Activated CD8-positive, alpha-beta memory T cell treated with anti-CD3 and anti-CD28 coated beads for 36 hours (primary cell): ENCODE data around the gene MAOA. TPM values are rescaled to one million over a fixed set of nuclear protein-coding genes. Genes with fewer than 3 reads are reported as not detected.
"Not testable (repeated sequence)": the region's sequence is repeated elsewhere in the genome, so short reads cannot be mapped to it uniquely, and the experiment has no call there.

Source experiments
- CTCF ChIA-PET: fragments of 350-600 bp; sonication (Branson Sonifier 250); formaldehyde crosslinking; loops from one replicate; lab custom pipeline; 2021; ENCODE audit warnings: antibody characterized with exemption; lab: Charles Lee
- POLR2A ChIA-PET: fragments of 350-600 bp; sonication (Branson Sonifier 250); formaldehyde crosslinking; loops from one replicate; lab custom pipeline; 2021; ENCODE audit warnings: antibody characterized with exemption; lab: Charles Lee
- total RNA-seq, 2 experiments: library from RNA; stranded (reverse); gene quantifications; one replicate each; pipeline ENCODE4 v1.2.3, GENCODE V29; 2021

The MAOA gene
- total RNA-seq, 2 experiments from 2014 or later, result 10.0 to 12.4 TPM

- ChIA-PET CTCF (no interaction called here), POLR2A (interaction anchor here (0.6 kb wide), 1 partner anchor 33 kb away, joined by 3 read pairs; no protein-coding TSS in a partner anchor)
Observed at GRCh38 chrX:43657671-43658070, 1.6 kb downstream of the MAOA start.

- CTCF ChIA-PET, result no interaction called here
- POLR2A ChIA-PET, result no interaction called here
Observed at GRCh38 chrX:43661521-43662240, 5.6 kb downstream of the MAOA start.

DNA sequence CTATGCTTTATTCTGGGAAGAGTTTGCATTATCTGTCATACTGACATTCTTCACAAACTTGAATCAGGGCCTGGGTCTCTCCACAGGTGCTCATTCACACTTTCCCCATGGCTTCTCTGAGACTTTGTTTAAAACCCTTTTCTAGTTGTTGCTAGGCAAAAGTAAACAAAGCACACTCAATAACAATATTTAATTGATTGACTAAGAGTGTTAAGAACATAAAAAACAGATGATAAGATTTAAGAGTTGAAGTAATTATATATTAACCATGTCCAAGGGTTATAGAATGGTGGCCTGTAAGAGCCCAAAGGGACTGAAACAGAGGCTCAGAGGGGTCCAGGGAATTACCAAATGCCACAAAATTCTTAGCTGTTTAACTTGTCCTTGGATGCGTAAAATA lies 7.1 kb downstream of the MAOA start:
- ChIA-PET CTCF (no interaction called here), POLR2A (no interaction called here)

DNA sequence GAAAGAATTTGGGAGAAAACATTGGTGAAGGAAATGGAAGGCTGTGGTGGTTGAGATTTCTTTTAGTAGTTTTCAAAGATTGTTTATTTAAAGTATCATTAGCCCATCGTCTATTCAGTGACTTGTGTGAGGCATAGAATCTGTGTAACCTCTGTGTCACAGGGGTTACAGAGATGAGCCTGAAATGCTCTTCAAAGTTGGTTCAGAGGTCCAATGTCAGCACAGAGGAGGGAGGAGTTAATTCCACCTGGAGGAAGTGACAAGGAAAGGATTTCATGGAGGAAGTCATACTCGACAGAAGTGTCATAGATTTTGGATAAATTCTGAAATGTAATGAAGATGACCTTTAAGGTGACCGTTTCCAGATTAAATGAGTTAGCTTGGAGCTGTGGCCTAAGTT lies 8.2 kb downstream of the MAOA start:
- ChIA-PET POLR2A (no interaction called here), CTCF (no interaction called here)

GRCh38 chrX:43664708-43665107 lies 8.6 kb downstream of the MAOA start:
- ChIA-PET POLR2A (no interaction called here), CTCF (no interaction called here)

DNA sequence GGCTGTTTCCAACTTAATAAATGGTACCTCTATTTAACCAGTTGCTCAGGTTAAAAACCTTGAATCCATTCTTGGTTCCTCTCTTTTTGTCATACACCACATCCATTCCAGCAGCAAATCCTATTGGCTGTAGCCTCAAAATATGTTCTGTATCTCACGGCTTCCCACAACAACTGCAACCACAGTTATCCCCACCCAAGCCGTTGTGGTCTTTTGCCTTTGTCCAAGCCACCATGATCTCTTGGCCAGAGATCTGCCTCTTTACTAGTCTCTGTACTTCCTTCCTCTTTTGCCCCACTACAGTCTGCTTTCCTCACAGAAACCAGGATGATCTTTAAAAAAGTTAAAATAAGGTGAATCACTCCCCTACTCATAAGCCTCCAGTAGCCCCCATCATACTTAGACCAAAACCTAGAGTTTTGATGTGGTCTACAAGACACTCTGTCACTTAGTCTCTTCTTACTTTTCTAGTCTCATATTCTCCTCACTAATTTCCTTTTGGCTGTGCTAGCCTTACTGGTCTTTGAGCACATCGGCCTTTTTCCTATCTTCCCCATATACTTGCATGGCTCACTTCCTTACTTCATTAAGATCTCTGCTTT lies 10.3 kb downstream of the MAOA start:
- POLR2A ChIA-PET, result no interaction called here
- CTCF ChIA-PET, result no interaction called here

DNA sequence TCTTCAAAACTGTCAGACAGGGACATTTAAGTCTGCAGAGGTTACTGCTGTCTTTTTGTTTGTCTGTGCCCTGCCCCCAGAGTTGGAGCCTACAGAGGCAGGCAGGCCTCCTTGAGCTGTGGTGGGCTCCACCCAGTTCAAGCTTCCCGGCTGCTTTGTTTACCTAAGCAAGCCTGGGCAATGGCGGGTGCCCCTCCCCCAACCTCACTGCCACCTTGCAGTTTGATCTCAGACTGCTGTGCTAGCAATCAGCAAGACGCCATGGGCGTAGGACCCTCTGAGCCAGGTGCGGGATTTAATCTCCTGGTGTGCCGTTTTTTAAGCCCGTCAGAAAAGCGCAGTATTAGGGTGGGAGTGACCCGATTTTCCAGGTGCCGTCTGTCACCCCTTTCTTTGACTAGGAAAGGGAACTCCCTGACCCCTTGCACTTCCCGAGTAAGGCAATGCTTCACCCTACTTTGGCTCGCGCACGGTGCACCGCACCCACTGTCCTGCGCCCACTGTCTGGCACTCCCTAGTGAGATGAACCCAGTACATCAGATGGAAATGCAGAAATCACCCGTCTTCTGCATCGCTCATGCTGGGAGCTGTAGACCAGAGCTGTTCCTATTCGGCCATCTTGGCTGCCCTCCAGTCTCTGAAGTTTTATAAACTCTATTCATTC lies 20.0 kb downstream of the MAOA start:
- CTCF ChIA-PET, POLR2A ChIA-PET: not testable (repeated sequence)

- POLR2A ChIA-PET, result no interaction called here
- CTCF ChIA-PET, result no interaction called here
Observed at GRCh38 chrX:43676971-43677572, 21.0 kb downstream of the MAOA start.

DNA sequence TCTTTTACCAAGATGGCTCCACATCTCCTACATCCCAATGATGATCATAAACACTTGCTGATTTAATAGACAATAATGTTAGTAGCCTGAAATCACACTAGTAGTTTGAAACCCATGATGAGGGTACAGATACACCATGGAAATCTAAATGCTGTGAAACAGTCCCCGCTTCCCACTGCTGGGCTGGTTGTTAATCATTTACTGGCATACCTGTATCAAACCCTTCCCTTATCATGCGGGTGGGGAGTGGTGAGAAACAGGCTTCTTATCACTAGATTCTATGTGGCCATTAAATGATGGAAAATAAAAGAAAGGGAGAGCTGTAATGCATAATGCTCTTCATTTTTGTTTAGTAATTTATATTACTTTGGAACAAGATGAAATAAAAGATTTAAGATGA lies 21.9 kb downstream of the MAOA start:
- POLR2A ChIA-PET, result no interaction called here
- CTCF ChIA-PET, result no interaction called here

GRCh38 chrX:43679058-43679457 lies 23.0 kb downstream of the MAOA start:
- POLR2A ChIA-PET, result no interaction called here

DNA sequence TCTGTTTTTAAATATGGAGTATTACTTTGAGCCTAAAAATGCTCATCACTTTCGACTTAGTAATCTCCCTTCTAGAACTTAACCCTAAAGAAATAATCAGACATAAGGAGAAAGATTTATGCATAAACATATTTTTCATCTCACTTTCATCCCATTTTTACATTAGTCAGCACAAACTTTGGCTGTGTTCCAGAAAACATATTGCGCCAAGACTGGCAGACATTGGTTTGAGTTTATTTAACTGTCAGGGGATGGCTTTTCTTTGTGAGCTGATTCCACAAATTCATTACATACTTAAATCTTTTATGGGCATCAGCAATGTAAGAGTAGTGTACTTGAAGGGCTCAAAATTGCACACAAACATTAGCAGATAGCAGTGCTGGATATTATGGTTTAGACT lies 23.7 kb downstream of the MAOA start:
- CTCF ChIA-PET, result no interaction called here
- POLR2A ChIA-PET, result no interaction called here

More at GRCh38 chrX:43679058-43679457, 23.0 kb downstream of the MAOA start:
- CTCF ChIA-PET, result no interaction called here

- ChIA-PET POLR2A (no interaction called here), CTCF (no interaction called here)
Observed at GRCh38 chrX:43682726-43683125, 26.6 kb downstream of the MAOA start.

GRCh38 chrX:43685221-43685620 lies 29.1 kb downstream of the MAOA start:
- ChIA-PET POLR2A (no interaction called here), CTCF (no interaction called here)

DNA sequence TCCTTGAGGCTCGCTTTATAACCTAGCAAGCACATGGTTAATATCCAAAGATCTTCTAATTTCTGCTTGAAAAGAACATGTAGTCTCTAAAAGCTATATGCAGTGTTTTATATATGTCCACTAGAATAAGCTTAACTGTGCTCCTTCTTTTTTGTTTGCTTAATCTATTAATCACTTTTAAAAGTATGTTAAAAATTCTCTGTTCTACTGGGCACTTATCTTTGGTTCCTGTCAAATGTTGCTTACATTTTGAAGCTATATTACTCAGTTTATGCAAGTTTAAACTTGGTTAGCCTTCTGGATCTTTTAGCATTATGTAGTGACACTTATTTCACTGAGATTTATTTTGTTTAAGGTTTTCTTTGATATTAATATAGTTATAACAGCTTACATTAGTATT lies 32.5 kb downstream of the MAOA start:
- ChIA-PET CTCF (no interaction called here), POLR2A (no interaction called here)

GRCh38 chrX:43693602-43694406 lies 37.7 kb downstream of the MAOA start:
- ChIA-PET CTCF (no interaction called here), POLR2A (no interaction called here)

DNA sequence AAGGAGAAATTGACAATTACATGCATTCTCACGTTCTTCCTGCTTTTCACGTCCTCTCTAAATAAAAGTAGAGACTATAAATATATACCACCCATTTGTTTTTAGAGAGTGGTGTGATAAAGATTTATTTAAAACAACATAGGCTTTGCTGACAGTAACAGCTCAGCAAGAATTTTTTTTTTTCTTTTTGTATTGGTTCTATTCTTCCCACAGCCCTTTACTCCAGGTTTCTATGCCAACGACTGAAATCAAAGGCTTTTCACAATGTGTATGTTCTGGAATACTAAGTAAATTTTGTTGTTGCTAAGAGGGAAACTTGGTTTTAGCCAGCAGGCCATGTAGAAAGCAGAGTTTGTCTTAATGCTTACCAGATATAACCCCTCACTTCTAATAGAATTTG lies 43.4 kb downstream of the MAOA start:
- CTCF ChIA-PET, result no interaction called here

GRCh38 chrX:43702079-43702524 lies 46.0 kb downstream of the MAOA start:
- CTCF ChIA-PET, result no interaction called here
- POLR2A ChIA-PET, result no interaction called here

More for the DNA sequence above, 43.4 kb downstream of the MAOA start:
- POLR2A ChIA-PET, result no interaction called here

DNA sequence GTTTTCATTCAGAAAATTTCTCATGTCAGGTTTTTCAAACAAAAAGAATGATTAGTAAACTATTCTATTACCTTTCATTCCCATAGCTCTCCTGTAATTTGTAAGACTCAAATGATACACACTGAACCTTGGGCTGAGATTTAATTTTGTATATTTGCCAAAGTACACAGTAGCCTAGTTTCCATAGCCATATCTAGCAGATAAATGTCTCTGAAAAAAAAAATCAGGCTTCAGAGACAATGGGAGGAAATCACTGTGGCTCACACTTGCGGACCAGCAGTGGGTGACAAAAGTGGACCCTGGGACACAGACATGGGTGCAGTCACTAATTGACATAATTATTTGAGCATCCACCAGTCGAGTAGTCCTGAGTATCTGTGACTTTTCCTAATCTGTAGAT lies 46.6 kb downstream of the MAOA start:
- CTCF ChIA-PET, result no interaction called here

DNA sequence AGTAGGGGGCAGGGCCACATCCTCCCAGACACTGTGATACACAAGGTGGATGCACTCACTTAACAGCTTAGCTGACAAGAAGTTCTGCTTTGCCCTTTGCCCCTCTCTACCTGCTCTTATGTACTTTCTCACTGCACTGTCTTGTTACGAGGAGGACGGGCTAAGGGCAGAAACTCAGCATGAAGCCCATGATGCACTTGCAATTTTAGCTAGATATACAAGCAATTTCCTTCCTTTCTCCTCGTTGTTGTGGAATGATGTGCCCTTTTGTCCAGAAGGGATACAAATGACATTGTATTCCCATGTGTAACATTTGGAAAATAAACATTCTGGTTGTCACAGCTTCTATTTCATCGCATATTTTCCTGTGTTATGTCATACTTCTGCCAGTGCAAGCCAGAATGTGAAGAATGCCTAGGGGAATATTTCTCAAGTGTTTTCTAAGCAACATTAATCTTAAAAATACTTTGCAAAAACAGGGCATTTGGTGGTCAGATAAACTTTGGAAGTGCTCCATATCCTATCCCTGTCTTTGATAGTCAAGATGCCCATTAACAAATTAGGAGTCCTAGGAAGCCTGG lies 47.2 kb downstream of the MAOA start:
- ChIA-PET POLR2A (no interaction called here), CTCF (no interaction called here)

More for the DNA sequence above, 46.6 kb downstream of the MAOA start:
- POLR2A ChIA-PET, result no interaction called here
